Measurements from ENCODE around the gene AOX1.
A peak's percentile ranks its signal among the peaks of the same experiment; 100 is the strongest.
"Not testable (repeated sequence)": the region's sequence is repeated elsewhere in the genome, so short reads cannot be mapped to it uniquely, and the experiment has no call there.

The AOX1 gene

DNA sequence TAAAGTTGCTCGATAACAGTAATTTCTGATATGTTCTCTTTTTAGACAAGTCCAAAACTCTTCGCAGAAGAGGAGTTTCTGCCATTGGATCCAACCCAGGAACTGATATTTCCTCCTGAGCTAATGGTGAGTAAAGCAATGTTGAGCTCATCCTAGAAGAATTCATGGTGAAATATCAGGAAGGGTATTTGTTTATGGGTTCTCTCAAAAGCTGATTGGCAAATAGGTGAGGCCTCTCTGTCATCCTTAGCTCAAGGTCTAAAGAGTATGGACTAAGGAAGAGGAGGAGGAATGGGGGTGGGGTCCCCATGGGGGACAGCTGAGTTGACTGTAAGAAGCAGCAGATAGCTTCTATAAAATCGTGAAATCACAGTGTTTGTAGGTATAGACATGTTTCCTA lies 18.2 kb downstream of the AOX1 start:
- peak; percentile 87 for DNase-seq

DNA sequence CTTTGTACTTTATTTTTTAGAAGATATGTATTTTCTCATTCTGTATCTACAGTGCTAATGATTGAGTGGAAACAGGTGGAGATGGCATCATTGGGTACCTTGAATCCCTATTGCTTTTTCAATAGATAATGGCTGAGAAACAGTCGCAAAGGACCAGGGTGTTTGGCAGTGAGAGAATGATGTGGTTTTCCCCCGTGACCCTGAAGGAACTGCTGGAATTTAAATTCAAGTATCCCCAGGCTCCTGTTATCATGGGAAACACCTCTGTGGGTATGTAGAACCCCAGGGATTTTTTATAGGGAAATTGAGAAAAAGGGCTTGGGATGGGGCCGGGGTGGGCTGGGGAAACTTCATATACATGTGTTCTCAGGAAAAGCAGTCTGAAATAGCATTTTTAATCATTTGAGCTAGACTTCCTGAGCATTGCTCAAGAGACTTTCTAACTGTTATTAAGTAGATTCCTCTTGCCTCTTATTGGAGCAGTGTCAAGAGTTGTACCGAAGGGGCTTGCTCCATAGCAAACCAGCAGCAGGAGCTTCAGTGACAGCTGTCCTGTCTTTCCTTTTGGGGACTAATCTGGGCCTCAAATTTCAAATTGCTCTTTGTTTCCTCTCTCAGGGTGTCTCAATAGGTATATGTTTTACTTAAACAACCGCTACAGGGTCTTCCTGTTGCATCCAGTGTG lies 18.9 kb downstream of the AOX1 start:
- no peak for DNase-seq

DNA sequence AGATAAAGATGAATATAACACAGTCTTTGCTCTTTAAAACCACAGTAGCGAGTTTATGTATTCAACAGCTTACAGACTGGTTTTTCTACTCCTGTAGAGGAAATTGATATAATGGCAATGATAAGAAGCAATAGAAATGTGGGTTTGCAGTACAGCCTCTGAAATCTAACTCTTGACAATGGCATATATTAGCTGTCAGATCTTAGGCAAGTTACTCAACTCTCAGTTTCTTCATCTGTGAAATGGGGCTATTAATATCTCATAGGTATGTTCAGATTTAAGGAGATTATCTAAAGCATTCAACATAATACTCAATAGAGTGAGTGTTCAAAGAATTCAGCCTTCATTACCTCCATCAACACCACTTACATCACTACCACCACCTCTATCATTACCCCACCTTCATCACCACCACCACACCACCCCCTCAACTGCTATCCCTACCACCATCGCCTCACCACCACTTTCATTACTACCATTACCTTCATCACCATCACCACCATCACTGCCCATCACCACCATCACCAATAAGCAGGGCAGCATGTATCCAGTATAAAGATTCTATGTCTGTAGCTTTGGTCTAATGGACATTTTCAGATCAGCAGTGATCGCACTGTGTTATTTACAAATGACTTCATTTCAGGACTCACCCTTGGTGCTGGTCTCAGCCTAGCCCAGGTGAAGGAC lies 22.7 kb downstream of the AOX1 start:
- no peak for DNase-seq

DNA sequence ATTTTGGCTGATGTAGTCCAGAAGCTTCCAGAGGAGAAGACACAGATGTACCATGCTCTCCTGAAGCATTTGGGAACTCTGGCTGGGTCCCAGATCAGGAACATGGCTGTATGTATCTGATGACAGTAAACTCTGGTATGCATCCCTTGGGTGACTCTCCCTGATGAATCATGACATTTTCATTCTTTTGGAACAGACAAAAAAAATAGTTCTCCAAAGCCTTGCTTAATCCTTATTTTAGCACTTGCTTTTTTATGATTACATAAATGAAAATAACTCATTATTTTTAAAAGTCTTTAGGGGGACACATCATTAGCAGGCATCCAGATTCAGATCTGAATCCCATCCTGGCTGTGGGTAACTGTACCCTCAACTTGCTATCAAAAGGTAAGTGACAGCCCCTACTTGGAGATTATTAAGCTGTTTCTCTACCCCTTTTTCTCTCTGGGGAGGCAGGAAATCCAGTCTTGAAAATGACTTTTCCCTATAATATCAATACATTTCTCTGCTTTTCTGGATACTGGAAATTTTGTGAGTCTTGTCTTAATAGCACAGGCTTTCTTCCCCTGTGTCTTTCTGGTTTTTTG lies 23.3 kb downstream of the AOX1 start:
- peak; percentile 93 for DNase-seq

- not testable (repeated sequence) for DNase-seq
Measured at GRCh38 chr2:200610217-200610616, 24.4 kb downstream of the AOX1 start.

- no peak for DNase-seq
Measured at GRCh38 chr2:200613692-200614091, 27.9 kb downstream of the AOX1 start.

DNA sequence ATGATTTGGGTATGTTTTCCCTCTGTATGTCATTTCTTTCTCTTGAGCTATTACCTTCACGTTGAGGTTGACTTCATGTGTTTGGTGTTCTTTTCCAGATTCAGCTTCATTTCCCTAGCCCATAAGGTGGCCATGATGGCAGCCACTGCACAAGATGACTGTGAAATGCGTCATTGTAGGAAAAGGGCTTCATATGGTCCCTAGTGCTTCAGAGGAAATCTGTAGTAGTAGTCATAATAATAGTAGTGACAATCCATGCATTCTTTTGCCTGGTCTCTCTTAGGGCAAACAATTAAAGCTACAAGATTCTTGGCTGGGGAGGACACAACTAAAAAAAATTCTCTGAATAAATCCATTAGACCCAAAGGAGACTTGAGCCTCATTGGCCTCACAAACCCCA lies 28.4 kb downstream of the AOX1 start:
- DNase-seq: no peak

GRCh38 chr2:200615247-200615646 lies 29.4 kb downstream of the AOX1 start:
- peak; percentile 85 for DNase-seq

GRCh38 chr2:200616193-200616592 lies 30.4 kb downstream of the AOX1 start:
- no peak for DNase-seq

- DNase-seq: no peak
Measured at GRCh38 chr2:200616656-200617055, 30.8 kb downstream of the AOX1 start.

DNA sequence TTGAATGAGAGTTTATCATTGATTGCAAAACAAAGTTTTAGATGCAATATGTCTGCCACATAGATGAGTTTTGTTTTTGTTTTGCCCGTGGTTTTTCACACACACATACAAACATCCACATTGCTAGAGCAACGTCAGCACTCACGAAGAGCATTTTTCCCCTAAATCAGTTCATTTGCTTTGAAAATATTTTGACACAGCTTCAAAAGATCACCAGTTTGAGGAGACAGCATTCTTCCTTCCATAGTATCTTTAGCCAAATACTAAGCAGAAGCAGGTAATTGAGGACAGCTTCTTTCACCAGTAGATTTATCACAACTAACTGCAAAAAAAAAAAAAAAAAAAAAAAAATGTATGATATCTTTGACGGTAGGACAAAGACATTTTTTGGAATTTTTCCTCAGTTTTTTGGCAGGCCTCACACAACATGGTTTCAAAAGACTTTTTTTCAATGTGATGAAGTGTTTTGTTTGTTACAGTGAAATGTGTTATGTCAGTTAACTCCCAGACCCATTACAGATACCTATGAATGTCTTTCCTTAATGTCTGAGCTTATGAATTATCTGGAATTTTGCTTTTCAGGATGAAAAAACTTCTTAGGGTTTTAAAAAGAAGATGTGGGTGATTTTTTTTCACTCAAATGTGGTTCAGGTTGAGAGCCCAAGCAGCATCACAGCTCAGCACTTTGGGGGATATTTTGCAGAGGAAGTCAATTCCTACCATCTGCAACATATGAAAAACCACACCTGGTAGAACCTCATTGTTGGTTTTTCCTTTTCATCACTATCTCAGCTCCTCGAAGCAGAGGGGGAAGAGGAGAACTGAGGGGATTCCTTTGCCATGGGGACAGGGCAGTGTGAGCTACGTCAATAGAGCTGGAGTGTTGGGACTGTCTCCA lies 31.6 kb downstream of the AOX1 start:
- DNase-seq: no peak

DNA sequence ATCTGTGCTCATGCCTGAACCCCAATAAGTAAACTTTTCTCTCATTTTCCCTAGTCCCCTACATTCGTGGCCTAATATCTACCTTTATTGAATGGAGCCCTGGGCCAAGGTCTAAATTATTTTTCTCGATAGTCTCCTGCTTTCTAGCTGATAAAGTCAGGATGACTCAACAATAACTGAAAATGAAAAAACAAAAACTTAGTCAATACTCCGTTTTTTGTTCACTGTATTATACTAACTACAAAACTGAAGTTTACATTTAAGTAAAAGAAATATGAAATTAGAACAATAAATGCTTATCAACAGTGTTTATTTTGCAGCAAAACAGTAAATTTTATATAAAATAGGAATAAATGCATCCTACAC lies 32.2 kb downstream of the AOX1 start:
- DNase-seq: no peak

DNA sequence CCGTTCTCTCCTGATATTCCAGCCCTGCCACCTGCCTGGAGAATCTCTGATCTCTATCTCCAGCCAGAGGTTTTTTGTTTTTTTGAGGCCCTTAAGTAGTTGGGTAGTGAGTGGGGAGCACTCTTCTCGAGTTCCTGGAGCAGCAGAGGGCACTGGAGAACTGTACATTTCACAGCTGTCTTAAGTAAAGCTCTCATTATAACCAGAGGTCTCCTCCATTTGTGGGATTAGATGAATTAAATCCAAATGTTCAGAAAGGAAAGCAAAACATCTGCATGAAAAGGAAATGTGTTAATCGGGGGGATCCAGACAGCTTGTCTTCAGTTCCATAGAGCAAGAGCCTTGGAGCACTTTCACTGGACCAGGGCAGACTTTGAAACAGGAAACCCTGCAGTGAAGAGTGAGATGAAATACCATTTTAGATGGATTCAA lies 32.8 kb downstream of the AOX1 start:
- peak; percentile 49 for DNase-seq

- no peak for DNase-seq
Measured at GRCh38 chr2:200619279-200619678, 33.5 kb downstream of the AOX1 start.

GRCh38 chr2:200620606-200621390 lies 35.0 kb downstream of the AOX1 start:
- DNase-seq: no peak

DNA sequence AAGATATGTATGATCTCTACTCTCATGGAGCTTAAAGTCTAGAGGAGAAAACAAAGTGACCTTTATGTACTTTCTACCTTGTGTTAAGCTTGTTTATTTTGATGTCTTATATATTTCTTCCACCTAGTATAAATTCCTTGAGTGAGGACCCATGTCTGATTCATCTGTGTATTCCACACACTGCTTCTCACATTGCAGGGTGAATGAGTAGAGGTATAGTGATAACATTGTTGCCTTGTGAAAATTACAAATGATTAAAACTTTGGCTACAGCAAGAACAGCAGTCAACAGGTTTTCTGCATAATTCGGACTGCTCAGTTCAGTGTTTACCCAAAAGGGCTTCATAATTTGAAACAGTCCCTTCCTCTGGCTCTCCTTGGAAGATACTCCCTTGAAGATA lies 36.3 kb downstream of the AOX1 start:
- no peak for DNase-seq

DNA sequence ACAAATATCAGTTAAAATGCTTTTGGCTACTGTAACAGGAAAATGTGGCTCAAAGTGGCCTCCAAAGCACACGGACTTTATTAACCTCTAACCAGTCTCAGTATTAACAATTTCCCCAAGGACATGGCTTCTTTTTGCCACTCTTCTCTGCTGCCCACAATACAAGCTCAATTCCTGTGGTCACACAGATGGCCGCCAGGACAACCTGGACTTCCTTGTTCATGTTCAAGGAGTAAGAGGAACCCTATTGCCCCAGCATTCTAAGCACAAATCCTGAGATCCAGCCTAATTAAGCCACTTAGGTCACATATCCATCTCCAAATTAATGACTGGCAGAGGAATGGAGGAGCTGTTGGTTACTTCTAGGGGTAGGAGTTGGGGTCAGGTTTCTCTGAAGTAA lies 38.2 kb downstream of the AOX1 start:
- DNase-seq: no peak

GRCh38 chr2:200624658-200625057 lies 38.8 kb downstream of the AOX1 start:
- peak; percentile 80 for DNase-seq

DNA sequence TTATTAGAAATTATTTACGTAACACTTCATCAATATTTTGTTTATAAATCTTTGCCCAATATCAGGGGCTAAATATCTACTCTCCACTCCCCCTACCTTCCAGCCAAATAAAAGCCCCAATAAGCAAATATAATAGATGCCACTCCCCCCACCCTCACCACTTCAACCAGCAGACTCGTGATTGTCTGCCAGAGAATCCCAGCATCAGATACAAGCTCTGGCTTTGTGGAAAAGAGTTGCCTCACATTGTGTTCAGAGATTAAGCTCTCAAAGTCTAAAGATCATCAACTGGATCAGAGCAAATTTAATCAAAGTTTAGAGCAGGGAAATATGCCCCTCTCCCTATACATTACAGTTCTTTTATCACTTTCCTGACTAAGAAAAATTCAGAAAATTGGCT lies 39.5 kb downstream of the AOX1 start:
- no peak for DNase-seq

DNA sequence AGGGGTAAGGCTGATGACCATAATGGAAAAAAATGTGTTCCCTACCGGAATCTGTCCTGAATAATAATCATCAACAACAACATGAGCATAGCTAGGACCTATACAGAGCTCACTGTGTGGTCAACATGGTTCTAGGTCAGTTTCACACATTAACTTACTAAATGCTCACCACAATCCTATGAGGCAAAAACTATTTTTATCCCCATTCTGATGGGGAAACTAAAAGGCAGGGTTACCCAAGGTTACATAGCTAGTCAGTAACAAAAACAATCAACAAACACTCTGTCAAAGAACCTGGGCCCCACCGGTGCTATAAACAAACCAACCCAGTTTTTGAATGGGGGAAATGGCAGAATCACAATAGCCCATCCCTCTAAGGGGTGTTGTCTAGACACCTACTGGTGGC lies 40.1 kb downstream of the AOX1 start:
- DNase-seq: peak; percentile 73

- no peak for DNase-seq
Measured at GRCh38 chr2:200627110-200627770, 41.4 kb downstream of the AOX1 start.

DNA sequence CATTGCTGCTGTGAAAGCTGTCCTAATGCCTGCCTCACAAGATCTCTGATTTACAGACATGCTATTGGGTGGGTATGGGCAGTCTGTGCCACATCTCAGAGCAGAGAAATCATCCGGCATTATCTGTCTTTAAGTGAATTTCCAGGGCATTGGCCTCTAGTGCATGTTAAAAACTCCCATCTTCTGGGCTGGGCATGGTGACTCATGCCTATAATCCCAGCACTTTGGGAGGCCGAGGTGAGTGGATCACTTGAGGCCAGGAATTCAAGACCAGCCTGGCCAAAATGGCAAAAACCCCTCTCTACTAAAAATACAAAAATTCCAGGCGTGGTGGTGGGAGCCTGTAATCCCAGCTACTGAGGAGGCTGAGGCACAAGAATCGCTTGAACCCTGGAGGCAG lies 42.6 kb downstream of the AOX1 start:
- DNase-seq: not testable (repeated sequence)

All from HCEC 1CT (cell line).